SH-SY5Y (cell line): ENCODE results near the gene UBTF.

Experiments used
- GATA2 ChIP-seq: IDR thresholded peaks from 2 replicates; pipeline ENCODE4 v1.6.1; 2011; ENCODE audit warnings: mild to moderate bottlenecking, low read depth, low read length
- GATA3 ChIP-seq: IDR thresholded peaks from 2 replicates; pipeline ENCODE4 v1.6.1; 2011; ENCODE audit warnings: low read depth, mild to moderate bottlenecking, low read length, moderate library complexity

Gene UBTF

GRCh38 chr17:44184212-44184810, 35.2 kb downstream of the UBTF start:
- no peak for TF ChIP-seq GATA2

- TF ChIP-seq GATA3 (no peak), GATA2 (no peak)
These were observed 36.5 kb downstream of the UBTF start for GRCh38 chr17:44183024-44183423.

GRCh38 chr17:44178133-44178532, 41.3 kb downstream of the UBTF start:
- no peak for TF ChIP-seq GATA3
- TF ChIP-seq GATA2, result no peak

- TF ChIP-seq GATA2 (no peak), GATA3 (no peak)
These were observed 41.8 kb downstream of the UBTF start for GRCh38 chr17:44177640-44178039.

GRCh38 chr17:44176671-44177501, 42.6 kb downstream of the UBTF start:
- TF ChIP-seq GATA2, result no peak
- TF ChIP-seq GATA3, result no peak

GRCh38 chr17:44176257-44176656, 43.2 kb downstream of the UBTF start:
- TF ChIP-seq GATA3, result no peak
- TF ChIP-seq GATA2, result no peak

- TF ChIP-seq GATA3 (no peak), GATA2 (no peak)
These were observed 45.0 kb downstream of the UBTF start for GRCh38 chr17:44174427-44174826.

- TF ChIP-seq GATA3, result no peak
- no peak for TF ChIP-seq GATA2
These were observed 47.5 kb downstream of the UBTF start for GRCh38 chr17:44171931-44172455.

- TF ChIP-seq GATA3 (no peak), GATA2 (no peak)
These were observed 48.8 kb downstream of the UBTF start, which contains the start of gene ASB16 for GRCh38 chr17:44170499-44171201. Gene ASB16 (plus strand): TSS chr17:44170704. CDS start chr17:44170790, 86 bp downstream.

GRCh38 chr17:44170135-44170498, 49.4 kb downstream of the UBTF start:
- TF ChIP-seq GATA3, result no peak
- TF ChIP-seq GATA2, result no peak

GRCh38 chr17:44167181-44167861, 52.2 kb downstream of the UBTF start:
- TF ChIP-seq GATA3 (no peak), GATA2 (no peak)

- TF ChIP-seq GATA3 (no peak), GATA2 (no peak)
These were observed 55.0 kb downstream of the UBTF start for GRCh38 chr17:44164476-44164875.

GRCh38 chr17:44159519-44160210, 59.8 kb downstream of the UBTF start:
- no peak for TF ChIP-seq GATA3
- no peak for TF ChIP-seq GATA2
